Activated T-cell treated with anti-CD3 and anti-CD28 coated beads, Interleukin-2, amount 50 U/mL, for 72 hours (primary cell): ENCODE data around the gene NCK2. TPM values are rescaled to one million over a fixed set of nuclear protein-coding genes. Genes with fewer than 3 reads are reported as not detected.
A peak's percentile ranks its signal among the peaks of the same experiment; 100 is the strongest.
"Not testable (repeated sequence)": the region's sequence is repeated elsewhere in the genome, so short reads cannot be mapped to it uniquely, and the experiment has no call there.

Experiments
- ATAC-seq, 2 donors: fragments of 150-1000 bp; cut with Tn5 transposase; replicated peaks in 1 of 2; 2 replicates each; pipeline ENCODE4 v1.10.0; 2021; ENCODE audit warnings: moderate library complexity in 2 of 2, mild to moderate bottlenecking in 1 of 2
- DNase-seq, 2 donors: peaks; one replicate each; pipeline ENCODE4 v3.0.0; 2021 to 2022; ENCODE audit warnings: mixed read lengths in 1 of 2
- H3K27ac Mint-ChIP-seq: one replicate; pipeline ENCODE4 v1.8.0; 2022; ENCODE audit warnings: mild to moderate bottlenecking, moderate library complexity, mixed read lengths
- H3K27me3 Mint-ChIP-seq: one replicate; pipeline ENCODE4 v1.8.0; 2022; ENCODE audit warnings: low read depth, mixed read lengths
- H3K36me3 Mint-ChIP-seq, 2 donors: one replicate each; pipeline ENCODE4 v1.8.0; 2022; ENCODE audit warnings: mixed read lengths in 2 of 2, mild to moderate bottlenecking in 1 of 2; ENCODE audit not compliant: insufficient read depth in 2 of 2
- H3K4me1 Mint-ChIP-seq: one replicate; pipeline ENCODE4 v1.8.0; 2022; ENCODE audit warnings: low read depth, mixed read lengths
- H3K4me3 Mint-ChIP-seq, 2 donors: one replicate each; pipeline ENCODE4 v1.8.0; 2022; ENCODE audit warnings: mild to moderate bottlenecking in 2 of 2, mixed read lengths in 2 of 2, moderate library complexity in 2 of 2
- H3K9me3 Mint-ChIP-seq, 2 donors: one replicate each; pipeline ENCODE4 v1.8.0; 2022; ENCODE audit warnings: mixed read lengths in 2 of 2
- total RNA-seq, 2 donors: library from RNA; stranded (reverse); gene quantifications; one replicate each; pipeline ENCODE4 v1.2.3, GENCODE V29; 2022

Gene NCK2
- total RNA-seq, 2 donors from 2014 or later: 159 to 161 TPM

- DNase-seq (no peak), ATAC-seq (no peak)
- Mint-ChIP-seq H3K36me3 (peaks cover 8 to 17% of the 10 kb centered on the region in 2 donors), H3K4me1 (peaks cover 100% of the 10 kb centered on the region), H3K27me3 (no peaks in the 10 kb centered on the region), H3K27ac (peak overlapping the region; percentile 85), H3K9me3 (no peaks in the 10 kb centered on the region), H3K4me3 (peak overlapping the region in 1 of 2 donors; percentile 71)
These were observed 19.3 kb downstream of the NCK2 start for GRCh38 chr2:105764059-105764458.

GRCh38 chr2:105765415-105766299, 20.9 kb downstream of the NCK2 start:
- Mint-ChIP-seq H3K9me3 (no peaks in the 10 kb centered on the region), H3K36me3 (peaks cover 5 to 15% of the 10 kb centered on the region in 2 donors), H3K27ac (peak overlapping the region; percentile 93), H3K4me3 (peak overlapping the region; percentile 27 to 71), H3K4me1 (peaks cover 99% of the 10 kb centered on the region), H3K27me3 (no peaks in the 10 kb centered on the region)
- peak; percentile 32 to 58 for ATAC-seq
- DNase-seq: no peak

- Mint-ChIP-seq H3K9me3 (no peaks in the 10 kb centered on the region), H3K4me1 (peaks cover 99% of the 10 kb centered on the region), H3K4me3 (peak overlapping the region; percentile 27 to 71), H3K27me3 (no peaks in the 10 kb centered on the region), H3K36me3 (peaks cover 5 to 15% of the 10 kb centered on the region in 2 donors), H3K27ac (peak overlapping the region; percentile 93)
- no peak for DNase-seq
- ATAC-seq: no peak
These were observed 21.7 kb downstream of the NCK2 start for GRCh38 chr2:105766300-105766866.

- Mint-ChIP-seq H3K36me3 (peaks cover 9 to 19% of the 10 kb centered on the region in 2 donors), H3K27me3 (no peaks in the 10 kb centered on the region), H3K27ac (peak overlapping the region; percentile 95), H3K9me3 (no peaks in the 10 kb centered on the region), H3K4me3 (peak overlapping the region in 1 of 2 donors; percentile 83), H3K4me1 (peaks cover 99% of the 10 kb centered on the region)
- no peak for ATAC-seq
- DNase-seq: no peak
These were observed 23.5 kb downstream of the NCK2 start for GRCh38 chr2:105768176-105768575.

GRCh38 chr2:105768961-105769452, 24.3 kb downstream of the NCK2 start:
- no peak for DNase-seq
- peak overlapping the region; percentile 65 to 83 for H3K4me3 Mint-ChIP-seq
- peak; percentile 58 for ATAC-seq
- H3K36me3 Mint-ChIP-seq: peaks cover 11 to 25% of the 10 kb centered on the region in 2 donors
- H3K9me3 Mint-ChIP-seq: no peaks in the 10 kb centered on the region
- peak overlapping the region; percentile 95 for H3K27ac Mint-ChIP-seq
- no peaks in the 10 kb centered on the region for H3K27me3 Mint-ChIP-seq
- H3K4me1 Mint-ChIP-seq: peaks cover 99% of the 10 kb centered on the region

GRCh38 chr2:105769504-105769903, 24.8 kb downstream of the NCK2 start:
- Mint-ChIP-seq H3K27ac (peak overlapping the region; percentile 95), H3K36me3 (peaks cover 11 to 25% of the 10 kb centered on the region in 2 donors), H3K4me3 (peak overlapping the region; percentile 65 to 83), H3K4me1 (peaks cover 99% of the 10 kb centered on the region), H3K9me3 (no peaks in the 10 kb centered on the region), H3K27me3 (no peaks in the 10 kb centered on the region)
- no peak for DNase-seq
- peak; percentile 33 to 43 for ATAC-seq

- peak overlapping the region in 1 of 2 donors; percentile 83 for H3K4me3 Mint-ChIP-seq
- peak overlapping the region; percentile 95 for H3K27ac Mint-ChIP-seq
These were observed 25.4 kb downstream of the NCK2 start for GRCh38 chr2:105770149-105770548.

GRCh38 chr2:105771291-105771690, 26.6 kb downstream of the NCK2 start:
- Mint-ChIP-seq H3K4me3 (peak overlapping the region in 1 of 2 donors; percentile 26), H3K36me3 (peaks cover 11 to 21% of the 10 kb centered on the region in 2 donors), H3K4me1 (peaks cover 99% of the 10 kb centered on the region), H3K27ac (peak overlapping the region; percentile 77)
- DNase-seq, H3K9me3 Mint-ChIP-seq, ATAC-seq, H3K27me3 Mint-ChIP-seq: not testable (repeated sequence)

More at GRCh38 chr2:105770149-105770548, 25.4 kb downstream of the NCK2 start:
- Mint-ChIP-seq H3K36me3 (peaks cover 11 to 24% of the 10 kb centered on the region in 2 donors), H3K27me3 (no peaks in the 10 kb centered on the region), H3K9me3 (no peaks in the 10 kb centered on the region), H3K4me1 (peaks cover 99% of the 10 kb centered on the region)
- ATAC-seq (no peak), DNase-seq (no peak)

- Mint-ChIP-seq H3K9me3 (no peaks in the 10 kb centered on the region), H3K4me3 (peak overlapping the region in 1 of 2 donors; percentile 26), H3K27ac (peak overlapping the region; percentile 77), H3K27me3 (no peaks in the 10 kb centered on the region), H3K4me1 (peaks cover 99% of the 10 kb centered on the region), H3K36me3 (peaks cover 11 to 21% of the 10 kb centered on the region in 2 donors)
- DNase-seq (no peak), ATAC-seq (no peak)
These were observed 27.1 kb downstream of the NCK2 start for GRCh38 chr2:105771836-105772235.

GRCh38 chr2:105772362-105772761, 27.6 kb downstream of the NCK2 start:
- H3K36me3 Mint-ChIP-seq: peaks cover 7 to 15% of the 10 kb centered on the region in 2 donors
- H3K27me3 Mint-ChIP-seq: no peaks in the 10 kb centered on the region
- H3K27ac Mint-ChIP-seq: peak overlapping the region; percentile 90
- ATAC-seq (no peak), DNase-seq (no peak)
- peak overlapping the region in 1 of 2 donors; percentile 17 for H3K4me3 Mint-ChIP-seq
- no peaks in the 10 kb centered on the region for H3K9me3 Mint-ChIP-seq
- peaks cover 99% of the 10 kb centered on the region for H3K4me1 Mint-ChIP-seq

- ATAC-seq (no peak), DNase-seq (no peak)
- H3K4me1 Mint-ChIP-seq: peaks cover 99% of the 10 kb centered on the region
- H3K36me3 Mint-ChIP-seq: peaks cover 7 to 14% of the 10 kb centered on the region in 2 donors
- no peaks in the 10 kb centered on the region for H3K9me3 Mint-ChIP-seq
- H3K27ac Mint-ChIP-seq: peak overlapping the region; percentile 90
- H3K27me3 Mint-ChIP-seq: no peaks in the 10 kb centered on the region
- H3K4me3 Mint-ChIP-seq: peak overlapping the region; percentile 34 to 38
These were observed 28.9 kb downstream of the NCK2 start for GRCh38 chr2:105773568-105773967.

GRCh38 chr2:105774781-105775337, 30.1 kb downstream of the NCK2 start:
- peak in 1 of 2 donors; percentile 27 for ATAC-seq
- H3K27ac Mint-ChIP-seq: peak overlapping the region; percentile 95

More at GRCh38 chr2:105774781-105775337, 30.1 kb downstream of the NCK2 start:
- H3K36me3 Mint-ChIP-seq: peaks cover 7 to 14% of the 10 kb centered on the region in 2 donors
- H3K9me3 Mint-ChIP-seq: no peaks in the 10 kb centered on the region
- DNase-seq: no peak
- peak overlapping the region; percentile 81 to 90 for H3K4me3 Mint-ChIP-seq
- peaks cover 96% of the 10 kb centered on the region for H3K4me1 Mint-ChIP-seq
- no peaks in the 10 kb centered on the region for H3K27me3 Mint-ChIP-seq
